Mesenchymal stem cell (in vitro differentiated cells and primary cell): Measurements from ENCODE around the gene ITGA1.
"Not testable (repeated sequence)": the region's sequence is repeated elsewhere in the genome, so short reads cannot be mapped to it uniquely, and the experiment has no call there.

Source experiments
- DNase-seq: peaks from one replicate; pipeline ENCODE4 v3.0.0-alpha.2; 2013
- H2AFZ ChIP-seq: one replicate; pipeline ENCODE4 v1.6.1; 2013; ENCODE audit warnings: low read depth, mild to moderate bottlenecking, control low read depth, inconsistent platforms, low read length, moderate library complexity
- H2AK5ac ChIP-seq: 2 replicates; pipeline ENCODE4 v1.6.1; 2013; ENCODE audit warnings: low read length, moderate library complexity, mild to moderate bottlenecking, inconsistent platforms; ENCODE audit not compliant: severe bottlenecking
- H2BK120ac ChIP-seq: one replicate; pipeline ENCODE4 v1.6.1; 2013; ENCODE audit warnings: low read depth, mild to moderate bottlenecking, inconsistent platforms, low read length, moderate library complexity
- H2BK12ac ChIP-seq, 2 experiments: one replicate each; pipeline ENCODE4 v1.6.1; 2013; ENCODE audit warnings: inconsistent platforms in 2 of 2, low read length in 2 of 2, mild to moderate bottlenecking in 2 of 2, moderate library complexity in 2 of 2, control low read depth in 1 of 2
- H2BK15ac ChIP-seq: one replicate; pipeline ENCODE4 v1.6.1; 2013; ENCODE audit warnings: mild to moderate bottlenecking, low read depth, inconsistent platforms; ENCODE audit not compliant: poor library complexity, severe bottlenecking
- H2BK5ac ChIP-seq: 2 replicates; pipeline ENCODE4 v1.6.1; 2013; ENCODE audit warnings: low read depth, mild to moderate bottlenecking, low read length, control low read depth, inconsistent platforms; ENCODE audit not compliant: poor library complexity, severe bottlenecking
- H3K14ac ChIP-seq, 2 experiments: one replicate each; pipeline ENCODE4 v1.6.1; 2013; ENCODE audit warnings: inconsistent platforms in 2 of 2, low read length in 2 of 2, control low read depth in 1 of 2, mild to moderate bottlenecking in 1 of 2, moderate library complexity in 1 of 2
- H3K18ac ChIP-seq, 2 experiments: one replicate each; pipeline ENCODE4 v1.6.1; 2013; ENCODE audit warnings: inconsistent platforms in 2 of 2, low read length in 2 of 2, control low read depth in 1 of 2, low read depth in 1 of 2, mild to moderate bottlenecking in 1 of 2
- H3K23ac ChIP-seq, 2 experiments: one replicate each; pipeline ENCODE4 v1.6.1; 2013; ENCODE audit warnings: inconsistent platforms in 2 of 2, low read length in 2 of 2, mild to moderate bottlenecking in 2 of 2, moderate library complexity in 2 of 2, control low read depth in 1 of 2
- H3K27ac ChIP-seq: 2 replicates; pipeline ENCODE4 v1.5.1; 2013; ENCODE audit warnings: mild to moderate bottlenecking, moderate library complexity, low read length, control low read depth, inconsistent platforms; ENCODE audit not compliant: poor library complexity, severe bottlenecking
- H3K27me3 ChIP-seq, 2 experiments: 2 replicates each; pipeline versions ENCODE4 v1.6.1 to v1.7.0; 2013; ENCODE audit warnings: low read length in 2 of 2, mild to moderate bottlenecking in 2 of 2, moderate library complexity in 2 of 2, control low read depth in 1 of 2, inconsistent platforms in 1 of 2; ENCODE audit not compliant: control insufficient read depth in 1 of 2, insufficient read depth in 1 of 2
- H3K36me3 ChIP-seq, 2 experiments: 2 replicates each; pipeline versions ENCODE4 v1.6.1 to v1.7.0; 2013; ENCODE audit warnings: low read length in 2 of 2, control low read depth in 1 of 2, inconsistent platforms in 1 of 2, low read depth in 1 of 2, mild to moderate bottlenecking in 1 of 2; ENCODE audit not compliant: insufficient read depth in 2 of 2, control insufficient read depth in 1 of 2
- H3K4ac ChIP-seq, 2 experiments: one replicate each; pipeline ENCODE4 v1.6.1; 2013; ENCODE audit warnings: inconsistent platforms in 2 of 2, low read length in 2 of 2, mild to moderate bottlenecking in 2 of 2, moderate library complexity in 2 of 2, control low read depth in 1 of 2, low read depth in 1 of 2
- H3K4me1 ChIP-seq: 2 replicates; pipeline ENCODE4 v1.6.1; 2013; ENCODE audit warnings: low read depth, low read length, control low read depth; ENCODE audit not compliant: control insufficient read depth, insufficient read depth
- H3K4me2 ChIP-seq: 2 replicates; pipeline ENCODE4 v1.6.1; 2013; ENCODE audit warnings: low read length, mild to moderate bottlenecking, inconsistent platforms; ENCODE audit not compliant: poor library complexity, severe bottlenecking
- H3K4me3 ChIP-seq, 2 experiments: 2 replicates each; pipeline versions ENCODE4 v1.5.1 to v1.7.0; 2013; ENCODE audit warnings: low read length in 2 of 2, mild to moderate bottlenecking in 2 of 2, control low read depth in 1 of 2, low read depth in 1 of 2; ENCODE audit not compliant: insufficient read depth in 1 of 2
- H3K79me1 ChIP-seq: replicated peaks from 2 replicates; pipeline ENCODE4 v1.6.1; 2013; ENCODE audit warnings: mild to moderate bottlenecking, control low read depth, low read length, inconsistent platforms; ENCODE audit not compliant: poor library complexity, severe bottlenecking
- H3K9ac ChIP-seq: 2 replicates; pipeline ENCODE4 v1.7.0; 2013; ENCODE audit warnings: mild to moderate bottlenecking, low read length, moderate library complexity
- H3K9me3 ChIP-seq: 2 replicates; pipeline ENCODE4 v1.7.0; 2013; ENCODE audit warnings: mild to moderate bottlenecking, low read length; ENCODE audit not compliant: control insufficient read depth
- H4K8ac ChIP-seq: one replicate; pipeline ENCODE4 v1.6.1; 2013; ENCODE audit warnings: inconsistent platforms, mild to moderate bottlenecking, low read length, moderate library complexity
- H4K91ac ChIP-seq: one replicate; pipeline ENCODE4 v1.6.1; 2013; ENCODE audit warnings: mild to moderate bottlenecking, low read length, inconsistent platforms
- WGBS: methylation state at CpG from one replicate; pipeline ENCODE4 v1.1.7; 2013; ENCODE audit warnings: mixed read lengths; 5-methylcytosine and 5-hydroxymethylcytosine counted together

Gene ITGA1

DNA sequence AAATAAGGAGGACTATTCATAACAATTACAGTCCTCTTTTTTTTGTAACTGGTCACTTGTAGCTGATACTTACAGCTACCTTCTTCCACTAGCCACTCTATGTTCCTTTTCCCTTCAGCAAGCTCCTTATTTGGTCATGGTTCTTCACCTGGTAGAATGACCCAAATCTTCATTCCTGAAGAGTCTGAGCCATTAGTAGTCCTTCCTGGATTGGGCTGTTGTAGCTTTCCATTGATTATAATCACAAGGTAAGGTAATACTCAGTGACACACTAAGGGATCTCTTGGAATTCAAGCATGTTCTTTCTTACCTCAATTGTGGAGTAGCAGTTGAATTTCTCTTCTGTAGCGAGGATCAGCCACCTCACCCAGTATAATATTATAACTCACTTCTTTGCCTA, 175.9 kb downstream of the ITGA1 start:
- Histone ChIP-seq H3K4ac (no peak overlapping the region), H2BK12ac (no peak overlapping the region), H3K14ac (no peak overlapping the region)

DNA sequence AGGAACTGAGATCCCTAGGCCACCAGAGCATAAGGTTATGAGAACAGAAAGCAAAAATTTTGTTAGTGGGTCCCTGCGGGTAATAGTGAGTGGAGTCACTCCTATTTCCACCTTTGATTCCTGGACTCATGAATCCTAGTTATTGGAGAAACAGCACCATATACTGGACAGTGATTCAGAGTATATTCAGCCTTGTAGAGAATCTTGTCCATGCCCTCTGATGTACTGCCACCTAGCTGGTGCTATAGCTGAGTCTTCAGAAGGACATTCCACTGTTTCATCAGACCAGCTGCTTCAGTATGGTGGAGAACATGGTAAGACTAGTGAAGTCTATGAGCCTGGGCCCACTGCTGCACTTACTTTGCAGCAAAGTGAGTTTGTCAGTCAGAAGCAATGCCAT, 176.4 kb downstream of the ITGA1 start:
- Histone ChIP-seq H3K4me1 (no peaks in the 10 kb centered on the region), H2BK5ac (no peak overlapping the region), H3K9ac (no peak overlapping the region), H3K27ac (no peak overlapping the region), H2BK120ac (no peak overlapping the region), H2BK15ac (no peak overlapping the region), H3K4me2 (no peak overlapping the region), H3K9me3 (no peaks in the 10 kb centered on the region), H2BK12ac (no peak overlapping the region), H3K18ac (no peak overlapping the region), H3K4me3 (no peak overlapping the region), H2AK5ac (no peak overlapping the region), H3K23ac (no peak overlapping the region), H2AFZ (no peak overlapping the region), H4K91ac (no peak overlapping the region), H4K8ac (no peak overlapping the region), H3K14ac (no peak overlapping the region), H3K79me1 (no peaks in the 10 kb centered on the region), H3K4ac (no peak overlapping the region), H3K36me3 (no peaks in the 10 kb centered on the region), H3K27me3 (no peaks in the 10 kb centered on the region)
- WGBS: 100% methylated on average over 1 of the region's 1 CpG
- no peak for DNase-seq

More for the DNA sequence above, 175.9 kb downstream of the ITGA1 start:
- WGBS: 100% methylated on average over 1 of the region's 1 CpG
- Histone ChIP-seq H3K9ac (no peak overlapping the region), H3K4me2 (no peak overlapping the region), H3K9me3 (no peaks in the 10 kb centered on the region), H2BK120ac (no peak overlapping the region), H3K27ac (no peak overlapping the region), H3K79me1 (no peaks in the 10 kb centered on the region), H3K4me1 (no peaks in the 10 kb centered on the region), H4K8ac (no peak overlapping the region), H3K4me3 (no peak overlapping the region), H2AFZ (no peak overlapping the region), H2BK15ac (no peak overlapping the region), H3K18ac (no peak overlapping the region), H3K23ac (no peak overlapping the region), H3K27me3 (no peaks in the 10 kb centered on the region), H2AK5ac (no peak overlapping the region), H4K91ac (no peak overlapping the region), H3K36me3 (no peaks in the 10 kb centered on the region), H2BK5ac (no peak overlapping the region)
- DNase-seq: no peak

DNA sequence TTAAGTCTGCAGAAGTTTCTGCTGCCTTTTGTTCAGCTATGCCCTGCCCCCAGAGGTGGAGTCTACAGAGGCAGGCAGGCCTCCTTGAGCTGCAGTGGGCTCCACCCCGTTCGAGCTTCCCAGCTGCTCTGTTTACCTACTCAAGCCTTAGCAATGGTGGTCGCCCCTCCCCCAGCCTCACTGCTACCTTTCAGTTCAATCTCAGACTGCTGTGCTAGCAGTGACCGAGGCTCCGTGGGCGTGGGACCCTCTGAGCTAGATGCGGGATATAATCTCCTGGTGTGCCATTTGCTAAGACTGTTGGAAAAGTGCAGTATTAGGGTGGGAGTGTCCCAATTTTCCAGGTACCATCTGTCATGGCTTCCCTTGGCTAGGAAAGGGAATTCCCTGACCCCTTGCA, 188.4 kb downstream of the ITGA1 start:
- not testable (repeated sequence) for H3K9ac ChIP-seq, H3K4ac ChIP-seq, H2BK120ac ChIP-seq, H2BK15ac ChIP-seq, H2BK12ac ChIP-seq, H4K8ac ChIP-seq, H4K91ac ChIP-seq, H2BK5ac ChIP-seq, H3K79me1 ChIP-seq, H2AFZ ChIP-seq, H3K18ac ChIP-seq, H3K4me3 ChIP-seq, H2AK5ac ChIP-seq, H3K4me1 ChIP-seq, H3K14ac ChIP-seq, H3K23ac ChIP-seq, H3K4me2 ChIP-seq, H3K27ac ChIP-seq, H3K9me3 ChIP-seq, DNase-seq, H3K36me3 ChIP-seq, H3K27me3 ChIP-seq
- 80% methylated on average over 7 of the region's 7 CpGs for WGBS

DNA sequence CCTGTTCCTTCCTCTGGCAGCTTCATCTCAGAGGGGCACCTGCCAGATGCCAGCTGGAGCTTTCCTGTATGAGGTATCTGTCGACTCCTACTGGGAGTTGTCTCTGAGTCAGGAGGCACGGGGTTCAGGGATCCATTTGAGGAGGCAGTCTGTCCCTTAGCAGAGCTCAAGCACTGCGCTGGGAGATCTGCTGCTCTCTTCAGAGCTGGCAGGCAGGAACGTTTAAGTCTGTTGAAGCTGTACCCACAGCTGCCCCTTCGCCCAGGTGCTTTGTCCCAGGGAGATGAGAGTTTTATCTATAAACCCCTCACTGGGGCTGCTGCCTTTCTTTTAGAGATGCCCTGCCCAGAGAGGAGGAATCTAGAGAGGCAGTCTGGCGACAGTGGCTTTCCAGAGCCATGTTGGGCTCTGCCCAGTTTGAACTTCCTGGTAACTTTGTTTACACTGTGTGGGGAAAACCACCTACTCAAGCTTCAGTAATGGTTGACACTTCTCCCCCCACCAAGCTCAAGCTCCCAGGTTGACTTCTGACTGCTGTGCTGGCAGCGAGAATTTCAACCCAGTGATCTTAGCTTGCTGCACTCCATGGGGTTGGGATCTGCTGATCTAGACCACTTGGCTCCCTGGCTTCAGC, 189.7 kb downstream of the ITGA1 start:
- H3K9me3 ChIP-seq: peaks cover 6% of the 10 kb centered on the region
- H3K18ac ChIP-seq: no peak overlapping the region
- WGBS: 96% methylated on average over 7 of the region's 7 CpGs
- no peak overlapping the region for H3K4ac ChIP-seq
- no peak overlapping the region for H2AK5ac ChIP-seq
- H2BK12ac ChIP-seq: no peak overlapping the region
- H3K4me2 ChIP-seq: no peak overlapping the region
- H3K4me3 ChIP-seq: no peak overlapping the region
- no peak overlapping the region for H2BK15ac ChIP-seq
- no peak overlapping the region for H2BK120ac ChIP-seq
- no peaks in the 10 kb centered on the region for H3K36me3 ChIP-seq
- H2BK5ac ChIP-seq: no peak overlapping the region
- H3K4me1 ChIP-seq: no peaks in the 10 kb centered on the region
- H3K27me3 ChIP-seq: no peaks in the 10 kb centered on the region
- no peak for DNase-seq
- H4K91ac ChIP-seq: no peak overlapping the region
- no peak overlapping the region for H3K9ac ChIP-seq
- H3K23ac ChIP-seq: no peak overlapping the region
- H2AFZ ChIP-seq: no peak overlapping the region
- H3K79me1 ChIP-seq: no peaks in the 10 kb centered on the region
- H3K27ac ChIP-seq: no peak overlapping the region
- no peak overlapping the region for H4K8ac ChIP-seq
- no peak overlapping the region for H3K14ac ChIP-seq
